T-helper 9 cell (primary cell): Measurements from ENCODE around the gene PAGE2.
"Not testable (repeated sequence)": the region's sequence is repeated elsewhere in the genome, so short reads cannot be mapped to it uniquely, and the experiment has no call there.

ENCODE experiments used
- DNase-seq: peaks from one replicate; pipeline ENCODE4 v3.0.0-alpha.2; 2020

Gene PAGE2

DNA sequence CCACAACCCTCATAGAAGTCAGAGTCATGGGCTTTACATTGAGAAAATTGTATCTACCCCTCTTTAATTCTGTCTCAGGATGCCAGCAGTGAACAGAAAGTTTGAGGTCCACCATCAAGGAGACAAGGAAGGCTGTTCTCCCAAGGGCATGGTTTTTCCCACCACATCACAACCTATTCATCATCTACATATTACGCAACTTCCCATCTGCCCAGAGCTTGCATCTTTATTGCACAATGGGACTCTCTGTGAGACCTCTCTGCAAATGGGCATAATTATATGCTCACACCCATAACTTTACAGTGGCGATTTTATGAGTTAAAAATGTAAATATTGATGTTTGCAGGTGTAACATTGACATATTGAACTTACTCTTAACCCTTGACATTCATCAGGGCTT is 38.9 kb downstream of the PAGE2 start:
- DNase-seq: no peak

GRCh38 chrX:55129361-55129760 is 40.5 kb downstream of the PAGE2 start:
- DNase-seq: no peak

DNA sequence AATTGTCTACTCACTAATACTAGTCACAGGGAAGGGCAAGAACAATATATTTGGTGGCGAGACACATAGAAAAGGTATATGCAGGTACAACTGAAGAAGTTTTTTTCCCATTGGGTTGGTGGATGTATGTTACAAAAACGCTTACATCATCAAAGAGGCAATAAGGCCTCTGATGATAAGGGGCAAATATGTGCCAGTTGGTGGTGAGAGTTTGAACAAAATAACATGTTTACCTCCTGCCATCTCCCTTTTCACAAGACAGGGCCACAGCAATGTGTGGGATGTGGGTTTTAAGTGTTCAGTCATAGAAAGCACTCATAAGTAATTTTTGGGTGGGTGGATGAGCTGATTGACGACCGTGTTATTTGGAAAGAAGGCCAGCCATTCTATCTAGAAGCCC is 41.7 kb downstream of the PAGE2 start:
- DNase-seq: no peak

DNA sequence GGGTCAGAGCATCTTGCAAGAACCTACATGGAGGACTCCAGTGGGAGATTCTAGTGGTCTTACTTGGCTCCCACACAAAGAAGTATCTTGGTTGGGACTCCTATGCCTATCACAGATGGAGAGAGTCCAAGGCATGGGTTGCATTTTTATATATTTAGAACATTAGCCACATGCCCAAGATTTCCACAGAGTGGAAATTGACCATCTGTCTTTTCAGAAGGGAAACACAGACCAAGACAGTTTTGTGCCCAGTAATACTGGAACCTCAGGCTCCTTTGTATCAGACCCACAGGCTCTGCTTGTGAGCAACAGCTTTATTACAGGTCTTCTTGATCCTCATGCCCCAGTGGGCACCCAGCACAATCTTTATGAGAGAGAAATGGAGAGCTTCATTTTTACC is 43.6 kb downstream of the PAGE2 start:
- DNase-seq: no peak

- DNase-seq: peak; percentile 1
These were observed 46.4 kb downstream of the PAGE2 start for GRCh38 chrX:55135171-55135570.

- not testable (repeated sequence) for DNase-seq
These were observed 52.0 kb downstream of the PAGE2 start for GRCh38 chrX:55140800-55141199.
